Right forelimb (tissue), 1 donor: Measurements from ENCODE around the gene BMP6.
A peak's percentile ranks its signal among the peaks of the same experiment; 100 is the strongest.

Experiments
- DNase-seq: peaks from one replicate; pipeline ENCODE4 v3.0.0-alpha.2; 2018

The BMP6 gene

GRCh38 chr6:7720346-7720745, 5.6 kb upstream of the BMP6 start:
- DNase-seq: no peak

- no peak for DNase-seq
Observed at GRCh38 chr6:7721649-7722048, 4.2 kb upstream of the BMP6 start.

- DNase-seq: peak; percentile 88
Observed at GRCh38 chr6:7723041-7723447, 2.9 kb upstream of the BMP6 start.

GRCh38 chr6:7723554-7723953, 2.3 kb upstream of the BMP6 start:
- no peak for DNase-seq

- no peak for DNase-seq
Observed at GRCh38 chr6:7725412-7725811, 487 bp upstream of the BMP6 start.

GRCh38 chr6:7726416-7727085, 652 bp downstream of the BMP6 start:
- peak; percentile 51 for DNase-seq

- DNase-seq: peak; percentile 58
Observed at GRCh38 chr6:7727086-7727945, 1.4 kb downstream of the BMP6 start.

- DNase-seq: peak; percentile 68
Observed at GRCh38 chr6:7727946-7728854, 2.3 kb downstream of the BMP6 start.

GRCh38 chr6:7728855-7729590, 3.1 kb downstream of the BMP6 start:
- no peak for DNase-seq

GRCh38 chr6:7730001-7730783, 4.3 kb downstream of the BMP6 start:
- DNase-seq: no peak

- DNase-seq: no peak
Observed at GRCh38 chr6:7730784-7731227, 4.9 kb downstream of the BMP6 start.

GRCh38 chr6:7731294-7731693, 5.4 kb downstream of the BMP6 start:
- no peak for DNase-seq

- DNase-seq: no peak
Observed at GRCh38 chr6:7732228-7732627, 6.3 kb downstream of the BMP6 start.

GRCh38 chr6:7734707-7735383, 8.9 kb downstream of the BMP6 start:
- DNase-seq: no peak

- DNase-seq: no peak
Observed at GRCh38 chr6:7737106-7737505, 11.2 kb downstream of the BMP6 start.

- no peak for DNase-seq
Observed at GRCh38 chr6:7737867-7738266, 12.0 kb downstream of the BMP6 start.

GRCh38 chr6:7742223-7742785, 16.4 kb downstream of the BMP6 start:
- no peak for DNase-seq

GRCh38 chr6:7745942-7746341, 20.0 kb downstream of the BMP6 start:
- no peak for DNase-seq

- DNase-seq: no peak
Observed at GRCh38 chr6:7747016-7747415, 21.1 kb downstream of the BMP6 start.

GRCh38 chr6:7747433-7747832, 21.5 kb downstream of the BMP6 start:
- DNase-seq: no peak
